G401 (cell line): Measurements from ENCODE around the gene RALGAPA1. TPM values are rescaled to one million over a fixed set of nuclear protein-coding genes. Genes with fewer than 3 reads are reported as not detected.
"Not testable (repeated sequence)": the region's sequence is repeated elsewhere in the genome, so short reads cannot be mapped to it uniquely, and the experiment has no call there.

Experiments used
- DNase-seq: peaks from one replicate; pipeline ENCODE4 v3.0.0-alpha.2; 2015; ENCODE audit warnings: low spot score
- in situ Hi-C: cut with HindIII; loops from 2 replicates; pipeline ENCODE4 v1.10.0; 2016; ENCODE audit warnings: low sequenced_read_pairs, mixed read lengths
- total RNA-seq: library from RNA; depleted of rRNA; stranded (reverse); fragments of >200 nt; shearing (Covaris generic); gene quantifications from 2 replicates; pipeline ENCODE4 v1.2.3, GENCODE V29; 2014

The RALGAPA1 gene
- total RNA-seq, 1 experiment from 2014 or later: 17.6 TPM

- in situ Hi-C loops: no loop called here
- DNase-seq: no peak
Observed at GRCh38 chr14:35669782-35670181, 139.3 kb downstream of the RALGAPA1 start.

- DNase-seq: no peak
- in situ Hi-C loops: no loop called here
Observed at GRCh38 chr14:35666429-35667043, 142.6 kb downstream of the RALGAPA1 start.

GRCh38 chr14:35661875-35662274, 147.2 kb downstream of the RALGAPA1 start:
- no peak for DNase-seq
- in situ Hi-C loops: no loop called here

- in situ Hi-C loops: no loop called here
- no peak for DNase-seq
Observed at GRCh38 chr14:35653045-35653444, 156.1 kb downstream of the RALGAPA1 start.

GRCh38 chr14:35643513-35643912, 165.6 kb downstream of the RALGAPA1 start:
- DNase-seq: no peak
- in situ Hi-C loops: no loop called here

- in situ Hi-C loops: no loop called here
- DNase-seq: no peak
Observed at GRCh38 chr14:35637851-35638250, 171.2 kb downstream of the RALGAPA1 start.

- DNase-seq: no peak
- in situ Hi-C loops: no loop called here
Observed at GRCh38 chr14:35637269-35637668, 171.8 kb downstream of the RALGAPA1 start.

- DNase-seq: no peak
- in situ Hi-C loops: no loop called here
Observed at GRCh38 chr14:35632676-35633075, 176.4 kb downstream of the RALGAPA1 start.

GRCh38 chr14:35632271-35632670, 176.8 kb downstream of the RALGAPA1 start:
- DNase-seq: no peak
- in situ Hi-C loops: no loop called here

- no peak for DNase-seq
- in situ Hi-C loops: no loop called here
Observed at GRCh38 chr14:35631071-35631805, 177.9 kb downstream of the RALGAPA1 start.

GRCh38 chr14:35628989-35629388, 180.1 kb downstream of the RALGAPA1 start:
- in situ Hi-C loops: no loop called here
- DNase-seq: no peak

- DNase-seq, in situ Hi-C loops: not testable (repeated sequence)
Observed at GRCh38 chr14:35626947-35627346, 182.1 kb downstream of the RALGAPA1 start.

- in situ Hi-C loops, DNase-seq: not testable (repeated sequence)
Observed at GRCh38 chr14:35621996-35622395, 187.1 kb downstream of the RALGAPA1 start.

- DNase-seq, in situ Hi-C loops: not testable (repeated sequence)
Observed at GRCh38 chr14:35619998-35620397, 189.1 kb downstream of the RALGAPA1 start.

GRCh38 chr14:35619461-35619860, 189.6 kb downstream of the RALGAPA1 start:
- DNase-seq, in situ Hi-C loops: not testable (repeated sequence)

- no peak for DNase-seq
- in situ Hi-C loops: no loop called here
Observed at GRCh38 chr14:35617500-35617899, 191.6 kb downstream of the RALGAPA1 start.

- in situ Hi-C loops: no loop called here
- DNase-seq: no peak
Observed at GRCh38 chr14:35607380-35607779, 201.7 kb downstream of the RALGAPA1 start.

GRCh38 chr14:35600253-35600652, 208.8 kb downstream of the RALGAPA1 start:
- DNase-seq: no peak
- in situ Hi-C loops: no loop called here

GRCh38 chr14:35594616-35595015, 214.5 kb downstream of the RALGAPA1 start:
- in situ Hi-C loops: no loop called here
- DNase-seq: no peak

- in situ Hi-C loops, DNase-seq: not testable (repeated sequence)
Observed at GRCh38 chr14:35587373-35587772, 221.7 kb downstream of the RALGAPA1 start.

GRCh38 chr14:35578639-35579038, 230.5 kb downstream of the RALGAPA1 start:
- in situ Hi-C loops: no loop called here
- no peak for DNase-seq
